Mucosa of rectum (tissue), 2 donors: ENCODE measurements around the gene PRSS1.

Experiments
- H3K27ac ChIP-seq, 2 donors: one replicate each; pipeline ENCODE4 v1.7.0; 2013; ENCODE audit warnings: inconsistent platforms in 2 of 2, low read depth in 2 of 2, low read length in 2 of 2
- H3K27me3 ChIP-seq, 2 donors: one replicate each; pipeline ENCODE4 v1.7.0; 2013; ENCODE audit warnings: low read length in 2 of 2; ENCODE audit not compliant: control insufficient read depth in 2 of 2, insufficient read depth in 2 of 2
- H3K36me3 ChIP-seq, 2 donors: one replicate each; pipeline ENCODE4 v1.7.0; 2013; ENCODE audit warnings: low read length in 2 of 2; ENCODE audit not compliant: control insufficient read depth in 2 of 2, insufficient read depth in 2 of 2
- H3K4me1 ChIP-seq, 2 donors: one replicate each; pipeline ENCODE4 v1.7.0; 2013; ENCODE audit warnings: low read length in 2 of 2, mild to moderate bottlenecking in 1 of 2; ENCODE audit not compliant: control insufficient read depth in 2 of 2, insufficient read depth in 2 of 2
- H3K4me3 ChIP-seq, 2 donors: one replicate each; pipeline ENCODE4 v1.7.0; 2013; ENCODE audit warnings: low read length in 2 of 2
- H3K9ac ChIP-seq, 2 donors: one replicate each; pipeline ENCODE4 v1.7.0; 2013; ENCODE audit warnings: low read length in 2 of 2, low read depth in 1 of 2, mild to moderate bottlenecking in 1 of 2
- H3K9me3 ChIP-seq, 2 donors: one replicate each; pipeline ENCODE4 v1.7.0; 2013; ENCODE audit warnings: low read length in 2 of 2; ENCODE audit not compliant: control insufficient read depth in 2 of 2
- donor health status: healthy.
- donor health status: Normal muscosa, but diverticular disease.

Gene PRSS1

GRCh38 chr7:142798451-142799436, 49.5 kb downstream of the PRSS1 start:
- peaks cover 2 to 4% of the 10 kb centered on the region in 2 donors for H3K4me1 ChIP-seq
- H3K36me3 ChIP-seq, result no peaks in the 10 kb centered on the region
- peak overlapping the region; percentile 70 to 84 for H3K27ac ChIP-seq
- H3K27me3 ChIP-seq, result peaks cover 24 to 42% of the 10 kb centered on the region in 2 donors
- no peaks in the 10 kb centered on the region for H3K9me3 ChIP-seq
- H3K9ac ChIP-seq, result peak overlapping the region; percentile 24 to 28
- H3K4me3 ChIP-seq, result peak overlapping the region; percentile 31 to 70

- H3K27me3 ChIP-seq, result peaks cover 21 to 41% of the 10 kb centered on the region in 2 donors
- peak overlapping the region in 1 of 2 donors; percentile 70 for H3K4me3 ChIP-seq
- no peaks in the 10 kb centered on the region for H3K36me3 ChIP-seq
- H3K9me3 ChIP-seq, result no peaks in the 10 kb centered on the region
- peak overlapping the region in 1 of 2 donors; percentile 24 for H3K9ac ChIP-seq
- H3K4me1 ChIP-seq, result peaks cover 2 to 4% of the 10 kb centered on the region in 2 donors
- H3K27ac ChIP-seq, result peak overlapping the region; percentile 70 to 84
Measured at GRCh38 chr7:142799437-142799835, 50.2 kb downstream of the PRSS1 start.

- Histone ChIP-seq H3K4me3 (peak overlapping the region in 1 of 2 donors; percentile 1), H3K9ac (no peak overlapping the region), H3K36me3 (no peaks in the 10 kb centered on the region), H3K27ac (peak overlapping the region; percentile 70 to 84), H3K27me3 (peaks cover 21 to 36% of the 10 kb centered on the region in 2 donors), H3K4me1 (peaks cover 2 to 4% of the 10 kb centered on the region in 2 donors), H3K9me3 (no peaks in the 10 kb centered on the region)
Measured at GRCh38 chr7:142800088-142800487, 50.8 kb downstream of the PRSS1 start.

- Histone ChIP-seq H3K9ac (no peak overlapping the region), H3K4me1 (peaks cover 2 to 7% of the 10 kb centered on the region in 2 donors), H3K27me3 (peaks cover 21 to 32% of the 10 kb centered on the region in 2 donors), H3K4me3 (peak overlapping the region in 1 of 2 donors; percentile 4), H3K36me3 (no peaks in the 10 kb centered on the region), H3K27ac (peak overlapping the region; percentile 29 to 67), H3K9me3 (no peaks in the 10 kb centered on the region)
Measured at GRCh38 chr7:142800699-142801260, 51.5 kb downstream of the PRSS1 start.

GRCh38 chr7:142801601-142802295, 52.5 kb downstream of the PRSS1 start:
- Histone ChIP-seq H3K4me1 (peaks cover 2 to 5% of the 10 kb centered on the region in 2 donors), H3K27ac (peak overlapping the region in 1 of 2 donors; percentile 48), H3K36me3 (no peaks in the 10 kb centered on the region), H3K4me3 (no peak overlapping the region), H3K27me3 (peaks cover 13 to 23% of the 10 kb centered on the region in 2 donors), H3K9ac (peak overlapping the region in 1 of 2 donors; percentile 52), H3K9me3 (no peaks in the 10 kb centered on the region)

- no peak overlapping the region for H3K9ac ChIP-seq
- H3K4me1 ChIP-seq, result peaks cover 2 to 5% of the 10 kb centered on the region in 2 donors
- H3K4me3 ChIP-seq, result no peak overlapping the region
- no peaks in the 10 kb centered on the region for H3K9me3 ChIP-seq
- no peaks in the 10 kb centered on the region for H3K36me3 ChIP-seq
- peaks cover 13 to 21% of the 10 kb centered on the region in 2 donors for H3K27me3 ChIP-seq
- peak overlapping the region in 1 of 2 donors; percentile 48 for H3K27ac ChIP-seq
Measured at GRCh38 chr7:142802301-142802700, 53.0 kb downstream of the PRSS1 start.
